HL-60 (cell line): ENCODE results near the gene DOC2B.
"Not testable (repeated sequence)": the region's sequence is repeated elsewhere in the genome, so short reads cannot be mapped to it uniquely, and the experiment has no call there.

Experiments
- CTCF ChIP-seq: IDR thresholded peaks from one replicate; pipeline ENCODE4 v1.5.1; 2011; ENCODE audit warnings: low read length, control low read depth, inconsistent platforms; ENCODE audit not compliant: insufficient read depth
- GABPA ChIP-seq: IDR thresholded peaks from 2 replicates; pipeline ENCODE4 v1.6.1; 2012; ENCODE audit warnings: low read depth
- REST ChIP-seq: IDR thresholded peaks from 2 replicates; pipeline ENCODE4 v1.6.1; 2012; ENCODE audit warnings: low read depth; ENCODE audit not compliant: insufficient replicate concordance

- TF ChIP-seq CTCF, GABPA, REST: not testable (repeated sequence)
These were observed 46.4 kb downstream of the DOC2B start for GRCh38 chr17:135022-135421.
